ENCODE measurements around the gene NRP1. TPM values are rescaled to one million over a fixed set of nuclear protein-coding genes. Genes with fewer than 3 reads are reported as not detected.
A peak's percentile ranks its signal among the peaks of the same experiment; 100 is the strongest.

NRP1 gene
- polyA plus RNA-seq, 6 donors from 2014 or later, result not detected

- peaks cover 0 to 1% (median 0%) of the 10 kb centered on the region in 7 donors for H3K9me3 Mint-ChIP-seq
- no peak overlapping the region for H3K4me3 Mint-ChIP-seq
- no peak for ATAC-seq (ENCODE audit: low read depth in 2 of 2)
- no peak for DNase-seq
- H3K36me3 Mint-ChIP-seq, result no peaks in the 10 kb centered on the region
- no peak overlapping the region for H3K27ac Mint-ChIP-seq
- H3K27me3 Mint-ChIP-seq, result peaks cover 8 to 26% (median 11%) of the 10 kb centered on the region in 3 donors
- H3K4me1 Mint-ChIP-seq, result no peaks in the 10 kb centered on the region
Measured at GRCh38 chr10:33164060-33164709, 170.3 kb downstream of the NRP1 start.

- DNase-seq (no peak), ATAC-seq (ENCODE audit: low read depth in 2 of 2) (no peak)
- Mint-ChIP-seq H3K27me3 (peaks cover 0 to 12% (median 9%) of the 10 kb centered on the region in 3 donors), H3K9me3 (peaks cover 0 to 1% (median 0%) of the 10 kb centered on the region in 7 donors), H3K4me1 (no peaks in the 10 kb centered on the region), H3K27ac (peak overlapping the region in 1 of 6 donors; percentile 60), H3K4me3 (no peak overlapping the region), H3K36me3 (no peaks in the 10 kb centered on the region)
Measured at GRCh38 chr10:33162248-33162575, 172.3 kb downstream of the NRP1 start.

GRCh38 chr10:33161550-33162247 is 172.8 kb downstream of the NRP1 start:
- no peak overlapping the region for H3K4me3 Mint-ChIP-seq
- no peaks in the 10 kb centered on the region for H3K36me3 Mint-ChIP-seq
- no peak for DNase-seq
- H3K27me3 Mint-ChIP-seq, result peaks cover 0 to 14% (median 12%) of the 10 kb centered on the region in 3 donors
- H3K4me1 Mint-ChIP-seq, result no peaks in the 10 kb centered on the region
- no peak for ATAC-seq (ENCODE audit: low read depth in 2 of 2)
- H3K9me3 Mint-ChIP-seq, result peaks cover 0 to 1% (median 0%) of the 10 kb centered on the region in 7 donors
- peak overlapping the region in 1 of 6 donors; percentile 17 for H3K27ac Mint-ChIP-seq

GRCh38 chr10:33160151-33160550 is 174.3 kb downstream of the NRP1 start:
- DNase-seq (no peak), ATAC-seq (ENCODE audit: low read depth in 2 of 2) (no peak)
- Mint-ChIP-seq H3K4me1 (peaks cover 0 to 6% (median 4%) of the 10 kb centered on the region in 3 donors), H3K27me3 (peaks cover 0 to 14% (median 2%) of the 10 kb centered on the region in 3 donors), H3K4me3 (no peak overlapping the region), H3K9me3 (peaks cover 0 to 1% (median 0%) of the 10 kb centered on the region in 7 donors), H3K36me3 (no peaks in the 10 kb centered on the region), H3K27ac (peak overlapping the region in 1 of 6 donors; percentile 73)

- Mint-ChIP-seq H3K4me3 (no peak overlapping the region), H3K36me3 (no peaks in the 10 kb centered on the region), H3K4me1 (peaks cover 2 to 7% (median 6%) of the 10 kb centered on the region in 3 donors), H3K27ac (no peak overlapping the region), H3K27me3 (peaks cover 0 to 14% (median 0%) of the 10 kb centered on the region in 3 donors), H3K9me3 (peaks cover 0 to 1% (median 0%) of the 10 kb centered on the region in 7 donors)
- DNase-seq (no peak), ATAC-seq (ENCODE audit: low read depth in 2 of 2) (no peak)
Measured at GRCh38 chr10:33157103-33157502, 177.4 kb downstream of the NRP1 start.

- peaks cover 2 to 12% (median 11%) of the 10 kb centered on the region in 3 donors for H3K4me1 Mint-ChIP-seq
- DNase-seq, result peak; percentile 30
- no peaks in the 10 kb centered on the region for H3K36me3 Mint-ChIP-seq
- no peaks in the 10 kb centered on the region for H3K9me3 Mint-ChIP-seq
- H3K27me3 Mint-ChIP-seq, result peaks cover 0 to 14% (median 0%) of the 10 kb centered on the region in 3 donors
- H3K27ac Mint-ChIP-seq, result peak overlapping the region in 1 of 6 donors; percentile 8
- no peak overlapping the region for H3K4me3 Mint-ChIP-seq
- peak; percentile 63 to 64 for ATAC-seq (ENCODE audit: low read depth in 2 of 2)
Measured at GRCh38 chr10:33155720-33156638, 178.5 kb downstream of the NRP1 start.

GRCh38 chr10:33154590-33154989 is 179.9 kb downstream of the NRP1 start:
- H3K36me3 Mint-ChIP-seq, result no peaks in the 10 kb centered on the region
- H3K27me3 Mint-ChIP-seq, result peaks cover 0 to 9% (median 0%) of the 10 kb centered on the region in 3 donors
- H3K9me3 Mint-ChIP-seq, result no peaks in the 10 kb centered on the region
- H3K4me1 Mint-ChIP-seq, result peaks cover 2 to 19% (median 13%) of the 10 kb centered on the region in 3 donors
- DNase-seq (no peak), ATAC-seq (ENCODE audit: low read depth in 2 of 2) (no peak)
- peak overlapping the region in 1 of 6 donors; percentile 69 for H3K27ac Mint-ChIP-seq
- H3K4me3 Mint-ChIP-seq, result no peak overlapping the region

GRCh38 chr10:33153968-33154327 is 180.5 kb downstream of the NRP1 start:
- Mint-ChIP-seq H3K4me1 (peaks cover 2 to 19% (median 13%) of the 10 kb centered on the region in 3 donors), H3K27ac (peak overlapping the region in 1 of 6 donors; percentile 60), H3K4me3 (no peak overlapping the region), H3K9me3 (no peaks in the 10 kb centered on the region), H3K27me3 (peaks cover 0 to 9% (median 0%) of the 10 kb centered on the region in 3 donors), H3K36me3 (no peaks in the 10 kb centered on the region)
- DNase-seq (no peak), ATAC-seq (ENCODE audit: low read depth in 2 of 2) (no peak)

DNA sequence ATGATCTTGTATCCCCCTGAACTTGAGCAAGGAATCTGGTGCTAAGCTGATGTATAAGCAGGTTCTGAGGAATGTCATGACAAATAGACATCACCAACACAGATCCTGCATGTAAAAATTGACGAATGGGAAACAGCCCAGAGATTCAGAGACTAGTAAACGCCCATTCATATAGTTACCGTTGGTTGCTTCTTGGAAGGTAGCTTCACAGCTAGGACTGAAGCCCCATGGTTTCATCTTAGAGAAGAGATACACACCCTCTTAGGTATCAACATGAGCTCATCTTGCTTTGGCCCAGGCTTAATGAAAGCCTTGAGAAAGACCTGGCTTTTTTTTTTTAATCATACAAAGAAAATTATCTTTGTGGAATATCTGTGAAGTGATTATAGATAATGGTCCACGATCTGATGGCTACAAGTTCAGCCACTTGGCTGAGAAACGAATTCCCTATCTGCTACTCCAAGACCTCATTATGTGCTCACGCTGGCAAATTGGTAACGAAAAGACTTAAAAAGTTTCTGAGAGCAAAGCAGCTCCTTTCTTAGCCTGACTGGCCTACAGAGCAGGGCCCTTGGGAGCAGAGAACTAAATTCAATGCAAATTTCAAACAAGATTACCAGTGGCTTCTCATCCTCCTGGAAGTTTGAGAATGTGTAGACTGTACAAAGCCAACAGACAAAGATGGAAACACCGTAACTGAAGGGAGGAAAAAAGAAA is 181.1 kb downstream of the NRP1 start:
- ATAC-seq (ENCODE audit: low read depth in 2 of 2), result no peak
- H3K4me1 Mint-ChIP-seq, result peaks cover 2 to 19% (median 13%) of the 10 kb centered on the region in 3 donors

GRCh38 chr10:33152750-33153149 is 181.7 kb downstream of the NRP1 start:
- H3K27ac Mint-ChIP-seq, result no peak overlapping the region
- H3K27me3 Mint-ChIP-seq, result peaks cover 0 to 9% (median 0%) of the 10 kb centered on the region in 3 donors
- DNase-seq (no peak), ATAC-seq (ENCODE audit: low read depth in 2 of 2) (no peak)
- H3K9me3 Mint-ChIP-seq, result peaks cover 0 to 3% (median 0%) of the 10 kb centered on the region in 7 donors
- H3K4me3 Mint-ChIP-seq, result no peak overlapping the region
- H3K4me1 Mint-ChIP-seq, result peaks cover 2 to 19% (median 13%) of the 10 kb centered on the region in 3 donors
- no peaks in the 10 kb centered on the region for H3K36me3 Mint-ChIP-seq

More for the DNA sequence above, 181.1 kb downstream of the NRP1 start:
- Mint-ChIP-seq H3K27ac (peak overlapping the region in 1 of 6 donors; percentile 60), H3K27me3 (peaks cover 0 to 9% (median 0%) of the 10 kb centered on the region in 3 donors), H3K9me3 (no peaks in the 10 kb centered on the region), H3K36me3 (no peaks in the 10 kb centered on the region), H3K4me3 (no peak overlapping the region)
- DNase-seq, result no peak

GRCh38 chr10:33152146-33152545 is 182.3 kb downstream of the NRP1 start:
- Mint-ChIP-seq H3K9me3 (peaks cover 0 to 4% (median 0%) of the 10 kb centered on the region in 7 donors), H3K27me3 (peaks cover 0 to 6% (median 0%) of the 10 kb centered on the region in 3 donors), H3K4me3 (no peak overlapping the region), H3K36me3 (no peaks in the 10 kb centered on the region), H3K27ac (peak overlapping the region in 1 of 6 donors; percentile 8), H3K4me1 (peaks cover 2 to 19% (median 13%) of the 10 kb centered on the region in 3 donors)
- DNase-seq (no peak), ATAC-seq (ENCODE audit: low read depth in 2 of 2) (no peak)

GRCh38 chr10:33151344-33151864 is 183.1 kb downstream of the NRP1 start:
- ATAC-seq (ENCODE audit: low read depth in 2 of 2) (peak; percentile 9 to 65), DNase-seq (no peak)
- Mint-ChIP-seq H3K4me3 (no peak overlapping the region), H3K27ac (peak overlapping the region in 2 of 6 donors; percentile 36 to 53), H3K36me3 (no peaks in the 10 kb centered on the region), H3K27me3 (peaks cover 0 to 5% (median 0%) of the 10 kb centered on the region in 3 donors), H3K9me3 (peaks cover 0 to 4% (median 0%) of the 10 kb centered on the region in 7 donors), H3K4me1 (peaks cover 2 to 19% (median 13%) of the 10 kb centered on the region in 3 donors)
